D721Med (cell line): ENCODE data around the gene SLC7A11.
A peak's percentile ranks its signal among the peaks of the same experiment; 100 is the strongest.

Source experiments
- DNase-seq: peaks from one replicate; pipeline ENCODE4 v3.0.0; 2011; ENCODE audit warnings: low spot score; ENCODE audit not compliant: insufficient read length
- FAIRE-seq: peaks from 2 replicates; lab custom pipeline; 2011; peaks lifted over from hg19 to GRCh38; lab: Jason Lieb, UNC
- CTCF ChIP-seq: IDR thresholded peaks from 2 replicates; pipeline ENCODE4 v1.5.1; 2012; ENCODE audit warnings: mild to moderate bottlenecking, control low read depth; ENCODE audit not compliant: insufficient read depth; ENCODE audit errors: missing control alignments

SLC7A11 gene

GRCh38 chr4:138226351-138226750, 15.8 kb downstream of the SLC7A11 start:
- DNase-seq: no peak
- no peak for TF ChIP-seq CTCF
- FAIRE-seq: no peak

GRCh38 chr4:138225477-138225876, 16.7 kb downstream of the SLC7A11 start:
- TF ChIP-seq CTCF: no peak
- FAIRE-seq (no peak), DNase-seq (no peak)

- no peak for TF ChIP-seq CTCF
- DNase-seq (no peak), FAIRE-seq (no peak)
Measured at GRCh38 chr4:138224614-138225013, 17.5 kb downstream of the SLC7A11 start.

GRCh38 chr4:138223231-138223910, 18.8 kb downstream of the SLC7A11 start:
- DNase-seq: no peak
- TF ChIP-seq CTCF: no peak
- FAIRE-seq: no peak

GRCh38 chr4:138222046-138222445, 20.1 kb downstream of the SLC7A11 start:
- no peak for TF ChIP-seq CTCF
- FAIRE-seq: peak; percentile 32
- DNase-seq: no peak

- DNase-seq: no peak
- FAIRE-seq: peak; percentile 88
- no peak for TF ChIP-seq CTCF
Measured at GRCh38 chr4:138218976-138219375, 23.2 kb downstream of the SLC7A11 start.

- no peak for DNase-seq
- FAIRE-seq: peak; percentile 41
- no peak for TF ChIP-seq CTCF
Measured at GRCh38 chr4:138217567-138217966, 24.6 kb downstream of the SLC7A11 start.
